ENCODE data around the gene HSBP1. TPM values are rescaled to one million over a fixed set of nuclear protein-coding genes. Genes with fewer than 3 reads are reported as not detected.

HSBP1 gene
- total and polyA plus RNA-seq, 12 donors = 86.7 to 178 (median 155) TPM

- intact Hi-C loops (cut with DNase I) = no loop called here
- Histone ChIP-seq H3K4me3 (no peak overlapping the region), H3K27ac (peak overlapping the region in 2 of 10 donors; percentile 29 to 72), H3K27me3 (no peaks in the 10 kb centered on the region), H3K36me3 (no peaks in the 10 kb centered on the region), H3K9me3 (no peaks in the 10 kb centered on the region), H3K4me1 (peaks cover 0 to 39% (median 14%) of the 10 kb centered on the region in 9 donors)
- TF ChIP-seq, protein P1, sequence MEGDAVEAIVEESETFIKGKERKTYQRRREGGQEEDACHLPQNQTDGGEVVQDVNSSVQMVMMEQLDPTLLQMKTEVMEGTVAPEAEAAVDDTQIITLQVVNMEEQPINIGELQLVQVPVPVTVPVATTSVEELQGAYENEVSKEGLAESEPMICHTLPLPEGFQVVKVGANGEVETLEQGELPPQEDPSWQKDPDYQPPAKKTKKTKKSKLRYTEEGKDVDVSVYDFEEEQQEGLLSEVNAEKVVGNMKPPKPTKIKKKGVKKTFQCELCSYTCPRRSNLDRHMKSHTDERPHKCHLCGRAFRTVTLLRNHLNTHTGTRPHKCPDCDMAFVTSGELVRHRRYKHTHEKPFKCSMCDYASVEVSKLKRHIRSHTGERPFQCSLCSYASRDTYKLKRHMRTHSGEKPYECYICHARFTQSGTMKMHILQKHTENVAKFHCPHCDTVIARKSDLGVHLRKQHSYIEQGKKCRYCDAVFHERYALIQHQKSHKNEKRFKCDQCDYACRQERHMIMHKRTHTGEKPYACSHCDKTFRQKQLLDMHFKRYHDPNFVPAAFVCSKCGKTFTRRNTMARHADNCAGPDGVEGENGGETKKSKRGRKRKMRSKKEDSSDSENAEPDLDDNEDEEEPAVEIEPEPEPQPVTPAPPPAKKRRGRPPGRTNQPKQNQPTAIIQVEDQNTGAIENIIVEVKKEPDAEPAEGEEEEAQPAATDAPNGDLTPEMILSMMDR (IDR thresholded peaks at IDR 0.05) = no peak
- WGBS, 2 donors = 37 to 57% methylated on average over 2 of the region's 2 CpGs
- DNase-seq (no peak), ATAC-seq (peak in 6 of 8 donors; percentile 47 to 63 (median 52))
These were observed 38.8 kb upstream of the HSBP1 start for GRCh38 chr16:83768986-83769385.

DNA sequence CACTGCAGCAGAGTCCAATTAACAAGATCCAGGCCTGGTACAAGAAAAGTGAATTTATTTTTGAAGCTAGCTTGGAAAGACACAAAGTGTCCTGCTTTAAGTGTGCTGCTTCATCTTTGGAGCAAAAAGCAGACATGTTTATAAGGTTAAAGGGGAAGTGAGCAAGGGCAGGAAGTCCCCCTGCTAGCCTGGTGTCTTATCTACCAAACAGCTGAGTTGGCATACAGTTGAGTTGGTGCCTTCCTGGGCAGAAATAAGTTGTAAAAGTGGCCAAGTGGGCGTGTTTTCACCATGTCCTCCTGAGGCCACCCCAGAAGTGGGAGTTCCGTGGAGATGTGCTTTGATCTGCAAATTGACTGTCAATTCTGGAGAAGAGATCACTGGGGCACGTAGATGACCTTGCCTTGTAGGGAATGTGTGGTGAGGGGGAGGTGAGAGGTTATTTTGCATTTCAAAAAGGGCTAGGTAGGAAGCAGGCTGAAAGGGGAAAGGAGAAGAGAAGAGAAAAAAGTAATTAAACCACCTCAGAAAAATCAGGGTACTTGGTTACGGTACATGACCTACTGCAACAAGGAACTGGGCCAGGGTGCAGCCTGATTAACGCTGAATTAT lies 38.3 kb upstream of the HSBP1 start:
- peaks cover 0 to 45% (median 14%) of the 10 kb centered on the region in 9 donors for H3K4me1 ChIP-seq
- peak overlapping the region in 2 of 10 donors; percentile 29 to 72 for H3K27ac ChIP-seq
- ATAC-seq (peak in 6 of 8 donors; percentile 29 to 45 (median 35)), DNase-seq (no peak)
- no peaks in the 10 kb centered on the region for H3K27me3 ChIP-seq
- TF ChIP-seq, protein P1 (IDR thresholded peaks at IDR 0.05) = no peak
- H3K9me3 ChIP-seq = no peaks in the 10 kb centered on the region
- intact Hi-C loops (cut with DNase I) = no loop called here
- no peaks in the 10 kb centered on the region for H3K36me3 ChIP-seq
- H3K4me3 ChIP-seq = no peak overlapping the region
- WGBS, 2 donors = 65 to 75% methylated on average over 5 of the region's 5 CpGs

DNA sequence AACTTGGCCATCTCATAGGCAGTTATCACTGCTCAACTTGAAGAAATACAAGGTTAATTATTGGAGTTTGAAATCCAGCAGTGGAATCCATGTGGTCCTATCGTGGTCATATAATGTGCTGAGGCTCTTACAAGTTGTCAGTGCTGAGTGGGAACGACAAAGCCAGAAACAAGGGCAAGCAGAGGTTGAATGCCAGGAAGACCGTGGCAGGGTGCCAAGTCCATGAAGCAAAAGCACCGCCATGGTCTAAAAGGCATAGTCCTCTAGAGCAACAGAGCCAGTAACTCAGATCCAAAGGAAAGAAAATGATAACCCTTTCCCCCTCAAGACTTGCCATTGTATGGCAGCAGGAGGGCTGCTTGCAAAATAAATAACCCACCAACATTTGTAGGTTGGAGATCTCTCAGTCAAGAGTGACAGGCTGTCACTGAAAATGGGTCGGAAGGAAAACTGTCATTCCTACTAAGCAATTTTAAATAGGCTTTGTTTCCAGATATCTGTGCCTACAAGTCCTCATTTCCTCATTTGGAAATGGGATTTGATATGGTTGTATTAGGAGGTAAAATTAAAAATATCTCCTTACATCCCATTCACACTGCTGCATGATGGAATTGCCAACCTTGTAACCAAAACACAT lies 36.4 kb upstream of the HSBP1 start:
- no peaks in the 10 kb centered on the region for H3K36me3 ChIP-seq
- DNase-seq (peak; percentile 77 to 78), ATAC-seq (peak; percentile 73 to 90 (median 86))
- H3K27me3 ChIP-seq = no peaks in the 10 kb centered on the region
- TF ChIP-seq, protein P1 (IDR thresholded peaks at IDR 0.05) = no peak
- no peaks in the 10 kb centered on the region for H3K9me3 ChIP-seq
- peaks cover 0 to 46% (median 14%) of the 10 kb centered on the region in 9 donors for H3K4me1 ChIP-seq
- 27 to 28% methylated on average over 5 of the region's 5 CpGs for WGBS, 2 donors
- peak overlapping the region in 8 of 10 donors; percentile 15 to 60 (median 44) for H3K27ac ChIP-seq
- H3K4me3 ChIP-seq = no peak overlapping the region
- intact Hi-C loops (cut with DNase I) = no loop called here

DNA sequence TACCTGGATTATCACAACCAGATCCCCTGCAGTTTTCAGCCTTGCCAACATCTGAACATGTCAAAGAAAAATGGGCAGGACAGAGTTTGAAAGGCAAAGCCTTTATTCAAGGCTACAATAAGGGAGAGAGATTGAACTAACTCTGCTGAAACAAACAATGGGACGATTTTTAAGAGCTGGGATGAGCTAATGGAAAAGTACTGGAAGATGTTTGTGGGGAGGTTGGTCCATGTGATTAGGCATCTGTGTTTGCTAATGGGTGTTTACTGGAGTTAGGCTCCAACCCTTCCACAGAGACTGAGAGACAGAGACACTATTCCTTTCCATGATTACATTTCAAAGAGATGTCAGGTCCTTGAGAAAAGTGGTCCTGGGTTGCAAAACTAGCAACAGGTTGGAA lies 35.0 kb upstream of the HSBP1 start:
- no peak overlapping the region for H3K4me3 ChIP-seq
- H3K36me3 ChIP-seq = no peaks in the 10 kb centered on the region
- no peaks in the 10 kb centered on the region for H3K9me3 ChIP-seq
- no peaks in the 10 kb centered on the region for H3K27me3 ChIP-seq
- H3K4me1 ChIP-seq = peaks cover 0 to 46% (median 14%) of the 10 kb centered on the region in 9 donors
- TF ChIP-seq, protein P1 (IDR thresholded peaks at IDR 0.05) = no peak
- ATAC-seq (no peak), DNase-seq (no peak)
- intact Hi-C loops (cut with DNase I) = no loop called here
- H3K27ac ChIP-seq = peak overlapping the region in 1 of 10 donors; percentile 22
- 47 to 62% methylated on average over 1 of the region's 1 CpG for WGBS, 2 donors
